HG03095 (cell line): Measurements from ENCODE around the gene NTSR2.
"Not testable (repeated sequence)": the region's sequence is repeated elsewhere in the genome, so short reads cannot be mapped to it uniquely, and the experiment has no call there.

ENCODE experiments used
- ATAC-seq: cut with Tn5 transposase; IDR thresholded peaks from one replicate; pipeline ENCODE4 v1.9.1; 2021; ENCODE audit warnings: moderate library complexity; ENCODE audit not compliant: unreplicated experiment

The NTSR2 gene

GRCh38 chr2:11680182-11680900 lies 10.3 kb upstream of the NTSR2 start:
- no peak for ATAC-seq

- no peak for ATAC-seq
These were observed 9.6 kb upstream of the NTSR2 start for GRCh38 chr2:11679486-11680181.

- no peak for ATAC-seq
These were observed 9.0 kb upstream of the NTSR2 start for GRCh38 chr2:11679016-11679415.

- no peak for ATAC-seq
These were observed 8.4 kb upstream of the NTSR2 start for GRCh38 chr2:11678306-11678960.

GRCh38 chr2:11677136-11678055 lies 7.4 kb upstream of the NTSR2 start:
- no peak for ATAC-seq

- no peak for ATAC-seq
These were observed 6.6 kb upstream of the NTSR2 start for GRCh38 chr2:11676640-11677039.

- ATAC-seq: no peak
These were observed 5.6 kb upstream of the NTSR2 start for GRCh38 chr2:11675423-11676112.

GRCh38 chr2:11674983-11675382 lies 5.0 kb upstream of the NTSR2 start:
- ATAC-seq: no peak

- no peak for ATAC-seq
These were observed 2.4 kb upstream of the NTSR2 start for GRCh38 chr2:11672407-11672806.

- no peak for ATAC-seq
These were observed 1.9 kb downstream of the NTSR2 start for GRCh38 chr2:11667866-11668637.

GRCh38 chr2:11667194-11667593 lies 2.8 kb downstream of the NTSR2 start:
- no peak for ATAC-seq

GRCh38 chr2:11665510-11666362 lies 4.3 kb downstream of the NTSR2 start:
- no peak for ATAC-seq

GRCh38 chr2:11665028-11665427 lies 5.0 kb downstream of the NTSR2 start:
- no peak for ATAC-seq

- ATAC-seq: no peak
These were observed 6.6 kb downstream of the NTSR2 start for GRCh38 chr2:11663427-11663826.

GRCh38 chr2:11662882-11663281 lies 7.1 kb downstream of the NTSR2 start:
- ATAC-seq: no peak

- ATAC-seq: no peak
These were observed 8.0 kb downstream of the NTSR2 start for GRCh38 chr2:11661891-11662435.

- not testable (repeated sequence) for ATAC-seq
These were observed 9.6 kb downstream of the NTSR2 start for GRCh38 chr2:11660396-11660795.

GRCh38 chr2:11659851-11660250 lies 10.1 kb downstream of the NTSR2 start:
- no peak for ATAC-seq

- ATAC-seq: no peak
These were observed 10.9 kb downstream of the NTSR2 start for GRCh38 chr2:11659115-11659475.
